ENCODE measurements around the gene RBM10. TPM values are rescaled to one million over a fixed set of nuclear protein-coding genes. Genes with fewer than 3 reads are reported as not detected.

The RBM10 gene
- total and polyA plus RNA-seq, 2 of the 13 experiments (the other 11 are each of a cell fraction or from before 2014, with no cell fraction given), result 15.9 to 43.1 TPM

DNA sequence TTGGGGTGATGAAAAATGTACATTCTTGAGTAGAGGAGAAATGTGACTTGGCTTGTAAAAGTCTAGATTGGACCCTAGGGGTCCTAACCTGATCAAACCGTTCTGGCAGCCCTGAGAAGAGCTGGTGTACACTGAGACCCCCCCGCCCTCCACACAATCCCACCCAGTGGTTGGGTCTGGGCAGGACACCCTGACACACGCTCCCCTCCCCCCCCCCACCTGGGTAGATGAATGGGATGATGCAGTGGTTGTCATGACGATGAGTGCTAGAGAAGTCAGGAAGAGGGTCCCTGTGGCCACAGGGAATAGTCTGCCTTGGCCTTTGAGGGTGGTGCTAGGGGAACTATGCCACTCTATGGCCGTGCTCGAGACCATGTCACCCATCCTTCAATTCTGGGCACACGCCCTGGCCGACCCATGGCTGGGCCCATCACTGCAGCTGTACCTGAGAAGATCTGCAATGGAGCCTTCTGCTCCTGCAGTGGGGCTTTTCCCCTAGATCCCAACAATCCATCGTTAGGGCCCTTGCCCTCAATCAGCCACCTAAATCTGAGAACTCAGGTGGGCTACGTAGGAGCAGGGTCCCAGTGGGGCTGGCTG lies 77.8 kb downstream of the RBM10 start (continued):
- TF ChIP-seq, protein P1, sequence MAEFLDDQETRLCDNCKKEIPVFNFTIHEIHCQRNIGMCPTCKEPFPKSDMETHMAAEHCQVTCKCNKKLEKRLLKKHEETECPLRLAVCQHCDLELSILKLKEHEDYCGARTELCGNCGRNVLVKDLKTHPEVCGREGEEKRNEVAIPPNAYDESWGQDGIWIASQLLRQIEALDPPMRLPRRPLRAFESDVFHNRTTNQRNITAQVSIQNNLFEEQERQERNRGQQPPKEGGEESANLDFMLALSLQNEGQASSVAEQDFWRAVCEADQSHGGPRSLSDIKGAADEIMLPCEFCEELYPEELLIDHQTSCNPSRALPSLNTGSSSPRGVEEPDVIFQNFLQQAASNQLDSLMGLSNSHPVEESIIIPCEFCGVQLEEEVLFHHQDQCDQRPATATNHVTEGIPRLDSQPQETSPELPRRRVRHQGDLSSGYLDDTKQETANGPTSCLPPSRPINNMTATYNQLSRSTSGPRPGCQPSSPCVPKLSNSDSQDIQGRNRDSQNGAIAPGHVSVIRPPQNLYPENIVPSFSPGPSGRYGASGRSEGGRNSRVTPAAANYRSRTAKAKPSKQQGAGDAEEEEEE (CRISPR knock-in tag; IDR thresholded peaks at IDR 0.05; ENCODE audit: borderline replicate concordance), result no peak
- TF ChIP-seq, protein P2, sequence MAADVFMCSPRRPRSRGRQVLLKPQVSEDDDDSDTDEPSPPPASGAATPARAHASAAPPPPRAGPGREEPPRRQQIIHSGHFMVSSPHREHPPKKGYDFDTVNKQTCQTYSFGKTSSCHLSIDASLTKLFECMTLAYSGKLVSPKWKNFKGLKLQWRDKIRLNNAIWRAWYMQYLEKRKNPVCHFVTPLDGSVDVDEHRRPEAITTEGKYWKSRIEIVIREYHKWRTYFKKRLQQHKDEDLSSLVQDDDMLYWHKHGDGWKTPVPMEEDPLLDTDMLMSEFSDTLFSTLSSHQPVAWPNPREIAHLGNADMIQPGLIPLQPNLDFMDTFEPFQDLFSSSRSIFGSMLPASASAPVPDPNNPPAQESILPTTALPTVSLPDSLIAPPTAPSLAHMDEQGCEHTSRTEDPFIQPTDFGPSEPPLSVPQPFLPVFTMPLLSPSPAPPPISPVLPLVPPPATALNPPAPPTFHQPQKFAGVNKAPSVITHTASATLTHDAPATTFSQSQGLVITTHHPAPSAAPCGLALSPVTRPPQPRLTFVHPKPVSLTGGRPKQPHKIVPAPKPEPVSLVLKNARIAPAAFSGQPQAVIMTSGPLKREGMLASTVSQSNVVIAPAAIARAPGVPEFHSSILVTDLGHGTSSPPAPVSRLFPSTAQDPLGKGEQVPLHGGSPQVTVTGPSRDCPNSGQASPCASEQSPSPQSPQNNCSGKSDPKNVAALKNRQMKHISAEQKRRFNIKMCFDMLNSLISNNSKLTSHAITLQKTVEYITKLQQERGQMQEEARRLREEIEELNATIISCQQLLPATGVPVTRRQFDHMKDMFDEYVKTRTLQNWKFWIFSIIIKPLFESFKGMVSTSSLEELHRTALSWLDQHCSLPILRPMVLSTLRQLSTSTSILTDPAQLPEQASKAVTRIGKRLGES (CRISPR knock-in tag; IDR thresholded peaks at IDR 0.05; ENCODE audit: borderline replicate concordance), result no peak
- TF ChIP-seq SAP130 (CRISPR knock-in tag; IDR thresholded peaks at IDR 0.05; ENCODE audit: low read depth), result no peak
- no peak for TF ChIP-seq ZFX (CRISPR knock-in tag; IDR thresholded peaks at IDR 0.05; ENCODE audit: low read depth)

DNA sequence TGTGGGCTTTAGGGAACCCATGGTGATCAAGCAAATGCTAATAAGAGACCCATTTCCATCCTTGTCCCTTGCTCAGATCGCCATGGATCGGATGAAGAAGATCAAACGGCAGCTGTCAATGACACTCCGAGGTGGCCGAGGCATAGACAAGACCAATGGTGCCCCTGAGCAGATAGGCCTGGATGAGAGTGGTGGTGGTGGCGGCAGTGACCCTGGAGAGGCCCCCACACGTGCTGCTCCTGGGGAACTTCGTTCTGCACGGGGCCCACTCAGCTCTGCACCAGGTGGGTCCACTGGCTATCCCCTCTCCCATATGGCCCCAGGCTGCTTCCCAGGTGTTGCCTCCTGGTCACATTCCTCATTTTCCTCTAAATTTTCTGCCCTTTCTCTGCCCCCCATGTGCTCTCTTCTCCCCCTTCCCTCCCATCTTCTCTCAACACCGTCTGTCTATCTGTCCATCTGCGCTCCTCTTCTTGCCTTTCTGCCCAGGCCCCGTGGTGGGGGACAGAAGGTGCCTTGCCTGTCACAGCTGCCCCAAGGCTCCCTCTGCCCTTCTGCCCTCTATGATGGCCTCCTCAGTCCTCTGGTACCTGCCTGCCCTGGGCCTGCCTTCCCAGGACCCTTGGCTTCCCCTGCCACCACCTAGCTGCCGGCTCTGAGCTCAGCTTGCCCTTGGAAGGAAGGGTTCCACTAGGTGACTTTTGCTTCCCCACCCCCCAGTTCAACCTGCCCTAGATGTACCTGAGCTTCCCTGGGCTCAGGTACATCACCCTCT lies 78.6 kb downstream of the RBM10 start:
- Histone ChIP-seq H3K4me1 (ENCODE audit: insufficient read depth, low read length) (peaks cover 20% of the 10 kb centered on the region), H3K27ac (ENCODE audit: extremely low read length, insufficient read depth, low read length) (no peak overlapping the region), H3K9me3 (ENCODE audit: low read length) (no peaks in the 10 kb centered on the region), H3K79me2 (ENCODE audit: insufficient read depth, low read length) (peaks cover 35% of the 10 kb centered on the region), H3K9ac (ENCODE audit: insufficient read depth, low read depth, low read length) (no peak overlapping the region), H4K20me1 (ENCODE audit: insufficient read depth, low read length) (peaks cover 24% of the 10 kb centered on the region), H3K27me3 (ENCODE audit: control insufficient read depth in 1 of 2, insufficient read depth in 2 of 2, low read length in 2 of 2) (no peaks in the 10 kb centered on the region), H3K36me3 (replicated peaks in 1 of 2; ENCODE audit: control insufficient read depth in 1 of 2, insufficient read depth in 2 of 2, low read length in 2 of 2) (peaks cover 11 to 41% of the 10 kb centered on the region in 2 experiments; a peak in 4 of 5 replicates), H2AFZ (ENCODE audit: low read length) (no peak overlapping the region), H3K4me2 (ENCODE audit: low read depth, low read length) (no peak overlapping the region), H3K4me3 (replicated peaks in 1 of 3; ENCODE audit: insufficient read depth in 1 of 3, low read depth in 2 of 3, low read length in 3 of 3) (no peak overlapping the region)
- WGBS (ENCODE audit: low lambda C conversion rate), result 99% methylated on average over 4 of the region's 13 CpGs
- in situ Hi-C loops (cut with HindIII; ENCODE audit: extremely low pct_ligation_motif_present, low pct_unique_long_range_greater_than_20kb), result no loop called here
- no peak for FAIRE-seq
- DNase-seq (ENCODE audit: low spot score), result no peak
- ChIA-PET POLR2A (no interaction called here), CTCF (ENCODE audit: low intra/inter-chr PET ratio, low total read pairs) (no interaction called here)
- no peak for ATAC-seq
- TF ChIP-seq RBFOX2 (IDR thresholded peaks at IDR 0.05; ENCODE audit: low read depth, low read length), result 0 out of 2 replicates have a peak, but pooled peaks have one; percentile 25
- TF ChIP-seq, protein P3, sequence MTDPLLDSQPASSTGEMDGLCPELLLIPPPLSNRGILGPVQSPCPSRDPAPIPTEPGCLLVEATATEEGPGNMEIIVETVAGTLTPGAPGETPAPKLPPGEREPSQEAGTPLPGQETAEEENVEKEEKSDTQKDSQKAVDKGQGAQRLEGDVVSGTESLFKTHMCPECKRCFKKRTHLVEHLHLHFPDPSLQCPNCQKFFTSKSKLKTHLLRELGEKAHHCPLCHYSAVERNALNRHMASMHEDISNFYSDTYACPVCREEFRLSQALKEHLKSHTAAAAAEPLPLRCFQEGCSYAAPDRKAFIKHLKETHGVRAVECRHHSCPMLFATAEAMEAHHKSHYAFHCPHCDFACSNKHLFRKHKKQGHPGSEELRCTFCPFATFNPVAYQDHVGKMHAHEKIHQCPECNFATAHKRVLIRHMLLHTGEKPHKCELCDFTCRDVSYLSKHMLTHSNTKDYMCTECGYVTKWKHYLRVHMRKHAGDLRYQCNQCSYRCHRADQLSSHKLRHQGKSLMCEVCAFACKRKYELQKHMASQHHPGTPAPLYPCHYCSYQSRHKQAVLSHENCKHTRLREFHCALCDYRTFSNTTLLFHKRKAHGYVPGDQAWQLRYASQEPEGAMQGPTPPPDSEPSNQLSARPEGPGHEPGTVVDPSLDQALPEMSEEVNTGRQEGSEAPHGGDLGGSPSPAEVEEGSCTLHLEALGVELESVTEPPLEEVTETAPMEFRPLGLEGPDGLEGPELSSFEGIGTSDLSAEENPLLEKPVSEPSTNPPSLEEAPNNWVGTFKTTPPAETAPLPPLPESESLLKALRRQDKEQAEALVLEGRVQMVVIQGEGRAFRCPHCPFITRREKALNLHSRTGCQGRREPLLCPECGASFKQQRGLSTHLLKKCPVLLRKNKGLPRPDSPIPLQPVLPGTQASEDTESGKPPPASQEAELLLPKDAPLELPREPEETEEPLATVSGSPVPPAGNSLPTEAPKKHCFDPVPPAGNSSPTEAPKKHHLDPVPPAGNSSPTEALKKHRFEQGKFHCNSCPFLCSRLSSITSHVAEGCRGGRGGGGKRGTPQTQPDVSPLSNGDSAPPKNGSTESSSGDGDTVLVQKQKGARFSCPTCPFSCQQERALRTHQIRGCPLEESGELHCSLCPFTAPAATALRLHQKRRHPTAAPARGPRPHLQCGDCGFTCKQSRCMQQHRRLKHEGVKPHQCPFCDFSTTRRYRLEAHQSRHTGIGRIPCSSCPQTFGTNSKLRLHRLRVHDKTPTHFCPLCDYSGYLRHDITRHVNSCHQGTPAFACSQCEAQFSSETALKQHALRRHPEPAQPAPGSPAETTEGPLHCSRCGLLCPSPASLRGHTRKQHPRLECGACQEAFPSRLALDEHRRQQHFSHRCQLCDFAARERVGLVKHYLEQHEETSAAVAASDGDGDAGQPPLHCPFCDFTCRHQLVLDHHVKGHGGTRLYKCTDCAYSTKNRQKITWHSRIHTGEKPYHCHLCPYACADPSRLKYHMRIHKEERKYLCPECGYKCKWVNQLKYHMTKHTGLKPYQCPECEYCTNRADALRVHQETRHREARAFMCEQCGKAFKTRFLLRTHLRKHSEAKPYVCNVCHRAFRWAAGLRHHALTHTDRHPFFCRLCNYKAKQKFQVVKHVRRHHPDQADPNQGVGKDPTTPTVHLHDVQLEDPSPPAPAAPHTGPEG (CRISPR knock-in tag; IDR thresholded peaks at IDR 0.05), result no peak
- intact Hi-C loops (cut with micrococcal nuclease; ENCODE audit: unreplicated experiment), result loop anchor here (2.0 kb wide), 1 partner anchor 63 kb away; no protein-coding TSS in a partner anchor
- BruUV-seq (replicated peaks), result no TSS peak

Measured in HepG2 (cell line).